ENCODE measurements around the gene AKNAD1.

The AKNAD1 gene

GRCh38 chr1:108852221-108852975 is 4.5 kb downstream of the AKNAD1 start:
- TF ChIP-seq CTCF (IDR thresholded peaks at IDR 0.05; ENCODE audit: extremely low read depth, missing control alignments), result no peak
- no peak for DNase-seq (ENCODE audit: low spot score)

GRCh38 chr1:108851567-108851966 is 5.3 kb downstream of the AKNAD1 start:
- no peak for TF ChIP-seq CTCF (IDR thresholded peaks at IDR 0.05; ENCODE audit: extremely low read depth, missing control alignments)
- DNase-seq (ENCODE audit: low spot score), result no peak

GRCh38 chr1:108850929-108851328 is 6.0 kb downstream of the AKNAD1 start:
- no peak for TF ChIP-seq CTCF (IDR thresholded peaks at IDR 0.05; ENCODE audit: extremely low read depth, missing control alignments)
- DNase-seq (ENCODE audit: low spot score), result no peak

- DNase-seq (ENCODE audit: low spot score), result no peak
- TF ChIP-seq CTCF (IDR thresholded peaks at IDR 0.05; ENCODE audit: extremely low read depth, missing control alignments), result no peak
Observed at GRCh38 chr1:108848806-108849205, 8.1 kb downstream of the AKNAD1 start.

GRCh38 chr1:108847494-108847893 is 9.4 kb downstream of the AKNAD1 start:
- DNase-seq (ENCODE audit: low spot score), result no peak
- TF ChIP-seq CTCF (IDR thresholded peaks at IDR 0.05; ENCODE audit: extremely low read depth, missing control alignments), result no peak

- TF ChIP-seq CTCF (IDR thresholded peaks at IDR 0.05; ENCODE audit: extremely low read depth, missing control alignments), result no peak
- DNase-seq (ENCODE audit: low spot score), result no peak
Observed at GRCh38 chr1:108845991-108846390, 10.9 kb downstream of the AKNAD1 start.

- DNase-seq (ENCODE audit: low spot score), result no peak
- no peak for TF ChIP-seq CTCF (IDR thresholded peaks at IDR 0.05; ENCODE audit: extremely low read depth, missing control alignments)
Observed at GRCh38 chr1:108845446-108845845, 11.4 kb downstream of the AKNAD1 start.

Measured in GM20000 (cell line).